KMS-11 (cell line): ENCODE data around the gene CCDC102A.

Experiments
- H2AFZ ChIP-seq: fragments of 200-600 bp; sonication (generic); 2 replicates; pipeline ENCODE4 v1.6.1; 2016; ENCODE audit warnings: antibody characterized with exemption, mixed run types, low read depth
- H3K27ac ChIP-seq: fragments of 200-600 bp; sonication (generic); 2 replicates; pipeline ENCODE4 v1.6.1; 2016; ENCODE audit warnings: mild to moderate bottlenecking, mixed run types
- H3K27me3 ChIP-seq: fragments of 200-600 bp; sonication (generic); 2 replicates; pipeline ENCODE4 v1.6.1; 2017; ENCODE audit warnings: mild to moderate bottlenecking, low read depth, mixed run types, moderate library complexity; ENCODE audit not compliant: insufficient read depth
- H3K36me3 ChIP-seq: fragments of 200-600 bp; sonication (generic); 2 replicates; pipeline ENCODE4 v1.6.1; 2017; ENCODE audit warnings: mild to moderate bottlenecking, mixed run types; ENCODE audit not compliant: insufficient read depth
- H3K4me1 ChIP-seq: fragments of 200-600 bp; sonication (generic); 2 replicates; pipeline ENCODE4 v1.6.1; 2016; ENCODE audit warnings: mild to moderate bottlenecking, low read depth, mixed run types; ENCODE audit not compliant: poor library complexity, severe bottlenecking
- H3K4me2 ChIP-seq: fragments of 200-600 bp; sonication (generic); 2 replicates; pipeline ENCODE4 v1.7.0; 2016; ENCODE audit warnings: mild to moderate bottlenecking, mixed run types
- H3K4me3 ChIP-seq: fragments of 200-600 bp; sonication (generic); IDR thresholded peaks from 2 replicates; pipeline ENCODE4 v1.6.1; 2017; ENCODE audit warnings: low read depth, low read length, mixed read lengths; ENCODE audit not compliant: insufficient read depth
- H3K79me2 ChIP-seq: fragments of 200-600 bp; sonication (generic); 2 replicates; pipeline ENCODE4 v1.6.1; 2016; ENCODE audit warnings: low read depth, mixed run types; ENCODE audit not compliant: insufficient read depth
- H3K9ac ChIP-seq: fragments of 200-600 bp; sonication (generic); 2 replicates; pipeline ENCODE4 v1.6.1; 2016; ENCODE audit warnings: mild to moderate bottlenecking, mixed run types
- H4K20me1 ChIP-seq: fragments of 200-600 bp; sonication (generic); 2 replicates; pipeline ENCODE4 v1.6.1; 2016; ENCODE audit warnings: mild to moderate bottlenecking, mixed run types; ENCODE audit not compliant: insufficient read depth
- CTCF ChIP-seq: fragments of 200-600 bp; sonication (generic); conservative IDR thresholded peaks from 2 replicates; pipeline ENCODE4 v1.6.1; 2017; ENCODE audit warnings: low read depth, mild to moderate bottlenecking, antibody characterized with exemption, low read length, moderate library complexity, mixed read lengths

The CCDC102A gene

GRCh38 chr16:57540906-57541753 lies 4.8 kb upstream of the CCDC102A start:
- no peak overlapping the region; the same call in 1 of the 2 replicates for H2AFZ ChIP-seq
- H3K4me2 ChIP-seq = peak overlapping the region; percentile 25; the same call in 1 of the 2 replicates
- no peaks in the 10 kb centered on the region for H3K79me2 ChIP-seq
- H3K36me3 ChIP-seq = no peaks in the 10 kb centered on the region
- TF ChIP-seq CTCF = no peak
- no peak overlapping the region for H3K9ac ChIP-seq
- no peaks in the 10 kb centered on the region for H3K27me3 ChIP-seq
- peaks cover 89% of the 10 kb centered on the region for H3K4me1 ChIP-seq
- H4K20me1 ChIP-seq = no peaks in the 10 kb centered on the region
- H3K4me3 ChIP-seq = no peak overlapping the region
- no peak overlapping the region for H3K27ac ChIP-seq

GRCh38 chr16:57540387-57540786 lies 4.0 kb upstream of the CCDC102A start:
- Histone ChIP-seq H4K20me1 (no peaks in the 10 kb centered on the region), H3K79me2 (no peaks in the 10 kb centered on the region), H3K4me3 (no peak overlapping the region), H3K9ac (no peak overlapping the region), H3K36me3 (no peaks in the 10 kb centered on the region), H3K4me1 (peaks cover 84% of the 10 kb centered on the region), H3K27me3 (no peaks in the 10 kb centered on the region), H3K4me2 (no peak overlapping the region), H2AFZ (no peak overlapping the region), H3K27ac (no peak overlapping the region)
- no peak for TF ChIP-seq CTCF

- H3K36me3 ChIP-seq = no peaks in the 10 kb centered on the region
- no peak overlapping the region for H2AFZ ChIP-seq
- H3K9ac ChIP-seq = no peak overlapping the region
- no peak for TF ChIP-seq CTCF
- peak overlapping the region; percentile 65 for H3K4me2 ChIP-seq
- no peaks in the 10 kb centered on the region for H3K27me3 ChIP-seq
- H3K27ac ChIP-seq = peak overlapping the region; percentile 86; the same call in 1 of the 2 replicates
- H3K79me2 ChIP-seq = 0 out of 2 replicates have a peak, but pooled peaks cover 4% of the 10 kb centered on the region
- no peak overlapping the region for H3K4me3 ChIP-seq
- H3K4me1 ChIP-seq = peaks cover 84% of the 10 kb centered on the region
- no peaks in the 10 kb centered on the region for H4K20me1 ChIP-seq
Observed at GRCh38 chr16:57539072-57539796, 2.9 kb upstream of the CCDC102A start.

GRCh38 chr16:57538235-57538721 lies 1.9 kb upstream of the CCDC102A start:
- Histone ChIP-seq H2AFZ (peak overlapping the region; percentile 75), H4K20me1 (no peaks in the 10 kb centered on the region), H3K4me2 (peak overlapping the region; percentile 65), H3K27ac (peak overlapping the region; percentile 86), H3K27me3 (no peaks in the 10 kb centered on the region), H3K36me3 (no peaks in the 10 kb centered on the region), H3K79me2 (0 out of 2 replicates have a peak, but pooled peaks cover 4% of the 10 kb centered on the region), H3K4me3 (no peak overlapping the region), H3K4me1 (peaks cover 83% of the 10 kb centered on the region), H3K9ac (peak overlapping the region; percentile 91; the same call in 1 of the 2 replicates)
- no peak for TF ChIP-seq CTCF
